Iris pigment epithelial cell (primary cell): ENCODE data around the gene TEP1.
A peak's percentile ranks its signal among the peaks of the same experiment; 100 is the strongest.
"Not testable (repeated sequence)": the region's sequence is repeated elsewhere in the genome, so short reads cannot be mapped to it uniquely, and the experiment has no call there.

ENCODE experiments used
- DNase-seq: peaks from one replicate; pipeline ENCODE4 v3.0.0-alpha.2; 2011; ENCODE audit warnings: low read depth

Gene TEP1

GRCh38 chr14:20341032-20341431 lies 72.3 kb downstream of the TEP1 start:
- DNase-seq, result not testable (repeated sequence)

GRCh38 chr14:20334017-20334416 lies 79.3 kb downstream of the TEP1 start:
- DNase-seq, result no peak

GRCh38 chr14:20333494-20333841 lies 79.8 kb downstream of the TEP1 start:
- no peak for DNase-seq

- DNase-seq, result peak; percentile 91
These were observed 80.4 kb downstream of the TEP1 start, which contains the start of gene CCNB1IP1 for GRCh38 chr14:20332788-20333493. Gene CCNB1IP1 (minus strand): TSS chr14:20333279. CDS start chr14:20316523, 16,756 bp downstream.

GRCh38 chr14:20332431-20332787 lies 80.9 kb downstream of the TEP1 start:
- peak; percentile 24 for DNase-seq

- no peak for DNase-seq
These were observed 82.2 kb downstream of the TEP1 start for GRCh38 chr14:20331053-20331613.

- DNase-seq, result no peak
These were observed 83.9 kb downstream of the TEP1 start for GRCh38 chr14:20329355-20329754.

- DNase-seq, result no peak
These were observed 84.6 kb downstream of the TEP1 start for GRCh38 chr14:20328705-20329104.

- peak; percentile 63 for DNase-seq
These were observed 86.1 kb downstream of the TEP1 start for GRCh38 chr14:20327005-20327869.

- no peak for DNase-seq
These were observed 95.6 kb downstream of the TEP1 start for GRCh38 chr14:20317720-20318119.
